PC-9 (cell line): ENCODE measurements around the gene ZNF30. TPM values are rescaled to one million over a fixed set of nuclear protein-coding genes. Genes with fewer than 3 reads are reported as not detected.
A peak's percentile ranks its signal among the peaks of the same experiment; 100 is the strongest.

ENCODE experiments used
- BruUV-seq: library from RNA; stranded (reverse); fragments of 400-500 nt; replicated peaks from 2 replicates; lab custom pipeline; 2021; lab: Mats Ljungman, UMichigan
- CTCF ChIA-PET: fragments of 300-600 bp; sonication (Branson Sonifier 250); formaldehyde crosslinking; loops from one replicate; lab custom pipeline; 2022; ENCODE audit warnings: antibody characterized with exemption; lab: Charles Lee
- POLR2A ChIA-PET: fragments of 300-600 bp; sonication (Branson Sonifier 250); formaldehyde crosslinking; loops from one replicate; lab custom pipeline; 2022; ENCODE audit warnings: antibody characterized with exemption; ENCODE audit not compliant: unreplicated experiment; lab: Charles Lee
- DNase-seq, 2 experiments: peaks; one replicate each; pipeline versions ENCODE4 v3.0.0 to v3.0.0-alpha.2; 2015 to 2022; ENCODE audit warnings: mixed read lengths in 1 of 2
- H2AFZ ChIP-seq: fragments of 200-600 bp; sonication (generic); 2 replicates; pipeline ENCODE4 v1.8.1; 2017; ENCODE audit warnings: antibody characterized with exemption
- H3F3A ChIP-seq: fragments of 200-600 bp; sonication (generic); 2 replicates; pipeline ENCODE4 v1.8.1; 2017; ENCODE audit warnings: antibody characterized with exemption, mild to moderate bottlenecking, low read depth; ENCODE audit not compliant: insufficient read depth
- H3K27ac ChIP-seq: fragments of 200-600 bp; sonication (generic); 2 replicates; pipeline ENCODE4 v1.6.1; 2016; ENCODE audit warnings: mixed run types
- H3K27me3 ChIP-seq: fragments of 200-600 bp; sonication (generic); 2 replicates; pipeline ENCODE4 v1.6.1; 2016; ENCODE audit warnings: low read depth, mixed run types; ENCODE audit not compliant: insufficient read depth
- H3K36me3 ChIP-seq: fragments of 200-600 bp; sonication (generic); 2 replicates; pipeline ENCODE4 v1.6.1; 2016; ENCODE audit warnings: low read depth, mixed run types
- H3K4me1 ChIP-seq: fragments of 200-600 bp; sonication (generic); replicated peaks from 2 replicates; pipeline ENCODE4 v1.6.1; 2016; ENCODE audit warnings: mixed run types; ENCODE audit not compliant: insufficient read depth
- H3K4me2 ChIP-seq: fragments of 200-600 bp; sonication (generic); 2 replicates; pipeline ENCODE4 v1.6.1; 2017; ENCODE audit warnings: mixed run types
- H3K4me3 ChIP-seq: fragments of 200-600 bp; sonication (generic); 2 replicates; pipeline ENCODE4 v1.6.1; 2016; ENCODE audit warnings: mixed run types
- H3K79me2 ChIP-seq: fragments of 200-600 bp; sonication (generic); 2 replicates; pipeline ENCODE4 v1.6.1; 2017; ENCODE audit warnings: low read depth, mixed run types
- H3K9me2 ChIP-seq: fragments of 200-600 bp; sonication (generic); 2 replicates; pipeline ENCODE4 v1.8.1; 2017; ENCODE audit warnings: mild to moderate bottlenecking; ENCODE audit not compliant: insufficient read depth
- H3K9me3 ChIP-seq: fragments of 200-600 bp; sonication (generic); 2 replicates; pipeline ENCODE4 v1.8.1; 2016; ENCODE audit warnings: low read depth; ENCODE audit not compliant: insufficient read depth
- H4K20me1 ChIP-seq: fragments of 200-600 bp; sonication (generic); 2 replicates; pipeline ENCODE4 v1.8.1; 2017; ENCODE audit not compliant: insufficient read depth
- EZH2 ChIP-seq: fragments of 200-600 bp; sonication (generic); IDR thresholded peaks from 2 replicates; pipeline ENCODE4 v1.8.0; 2017; ENCODE audit warnings: antibody characterized with exemption, low read depth
- intact Hi-C: fragments of 100-400 bp; cut with micrococcal nuclease; formaldehyde crosslinking; loops from one replicate; pipeline ENCODE4 v1.10.0; 2022; ENCODE audit not compliant: unreplicated experiment
- total RNA-seq: library from RNA; stranded (reverse); gene quantifications from 2 replicates; pipeline ENCODE4 v1.2.3, GENCODE V29; 2021
- TF ChIP-seq, protein P1 (sequence below): fragments of 200-600 bp; sonication (generic); conservative IDR thresholded peaks from 2 replicates; pipeline ENCODE4 v1.6.1; 2017; ENCODE audit warnings: mixed run types, antibody characterized with exemption, mild to moderate bottlenecking, moderate library complexity

The ZNF30 gene
- total RNA-seq, 1 experiment from 2014 or later, result 1.3 TPM

DNA sequence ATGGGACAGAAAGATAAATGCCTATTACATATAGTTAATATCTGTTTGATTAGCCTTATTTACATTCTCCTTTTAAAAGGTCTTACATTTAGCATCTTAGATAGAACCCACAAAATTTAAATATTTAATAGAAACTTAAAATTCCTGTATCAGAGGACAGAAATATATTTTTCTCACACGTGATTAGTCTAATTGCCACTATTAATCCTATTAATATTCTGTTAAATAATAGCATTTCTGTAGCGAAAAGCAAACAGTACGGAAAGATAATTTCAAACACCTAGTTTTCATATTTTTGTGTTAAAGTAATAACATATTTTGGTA, 380 bp upstream of the ZNF30 start:
- peaks cover 38% of the 10 kb centered on the region for H3K27me3 ChIP-seq
- H3K79me2 ChIP-seq, result no peaks in the 10 kb centered on the region
- no peaks in the 10 kb centered on the region; the same call in 1 of the 2 replicates for H3K4me1 ChIP-seq
- peak overlapping the region; percentile 65 for H3K4me2 ChIP-seq
- no peak for DNase-seq
- POLR2A ChIA-PET, result interaction anchor here (0.6 kb wide), 1 partner anchor 242 kb away, joined by 3 read pairs; no protein-coding TSS in a partner anchor
- CTCF ChIA-PET, result interaction anchor here (0.6 kb wide), 1 partner anchor 782 kb away, joined by 6 read pairs; no protein-coding TSS in a partner anchor
- H4K20me1 ChIP-seq, result no peaks in the 10 kb centered on the region
- no peaks in the 10 kb centered on the region for H3K9me2 ChIP-seq
- no peak for TF ChIP-seq EZH2
- TF ChIP-seq, protein P1, sequence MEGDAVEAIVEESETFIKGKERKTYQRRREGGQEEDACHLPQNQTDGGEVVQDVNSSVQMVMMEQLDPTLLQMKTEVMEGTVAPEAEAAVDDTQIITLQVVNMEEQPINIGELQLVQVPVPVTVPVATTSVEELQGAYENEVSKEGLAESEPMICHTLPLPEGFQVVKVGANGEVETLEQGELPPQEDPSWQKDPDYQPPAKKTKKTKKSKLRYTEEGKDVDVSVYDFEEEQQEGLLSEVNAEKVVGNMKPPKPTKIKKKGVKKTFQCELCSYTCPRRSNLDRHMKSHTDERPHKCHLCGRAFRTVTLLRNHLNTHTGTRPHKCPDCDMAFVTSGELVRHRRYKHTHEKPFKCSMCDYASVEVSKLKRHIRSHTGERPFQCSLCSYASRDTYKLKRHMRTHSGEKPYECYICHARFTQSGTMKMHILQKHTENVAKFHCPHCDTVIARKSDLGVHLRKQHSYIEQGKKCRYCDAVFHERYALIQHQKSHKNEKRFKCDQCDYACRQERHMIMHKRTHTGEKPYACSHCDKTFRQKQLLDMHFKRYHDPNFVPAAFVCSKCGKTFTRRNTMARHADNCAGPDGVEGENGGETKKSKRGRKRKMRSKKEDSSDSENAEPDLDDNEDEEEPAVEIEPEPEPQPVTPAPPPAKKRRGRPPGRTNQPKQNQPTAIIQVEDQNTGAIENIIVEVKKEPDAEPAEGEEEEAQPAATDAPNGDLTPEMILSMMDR, result no peak
- no peaks in the 10 kb centered on the region for H3K36me3 ChIP-seq
- H2AFZ ChIP-seq, result peak overlapping the region; percentile 72; the same call in 1 of the 2 replicates
- no peak overlapping the region for H3K27ac ChIP-seq
- peak overlapping the region; percentile 56; the same call in 1 of the 2 replicates for H3K4me3 ChIP-seq
- no peaks in the 10 kb centered on the region; the same call in 1 of the 2 replicates for H3K9me3 ChIP-seq
- intact Hi-C loops, result no loop called here
- H3F3A ChIP-seq, result 0 out of 2 replicates have a peak, but pooled peaks cover 3% of the 10 kb centered on the region
- BruUV-seq, result no TSS peak

GRCh38 chr19:34932494-34932893, 5.8 kb downstream of the ZNF30 start:
- H3K36me3 ChIP-seq, result no peaks in the 10 kb centered on the region
- H3K4me2 ChIP-seq, result no peak overlapping the region
- H4K20me1 ChIP-seq, result no peaks in the 10 kb centered on the region
- ChIA-PET CTCF (no interaction called here), POLR2A (no interaction called here)
- H3K9me3 ChIP-seq, result no peaks in the 10 kb centered on the region
- BruUV-seq, result no TSS peak
- 0 out of 2 replicates have a peak, but pooled peaks cover 2% of the 10 kb centered on the region for H3F3A ChIP-seq
- H3K4me1 ChIP-seq, result no peaks in the 10 kb centered on the region; the same call in 1 of the 2 replicates
- no peak overlapping the region for H2AFZ ChIP-seq
- H3K79me2 ChIP-seq, result no peaks in the 10 kb centered on the region
- DNase-seq, result no peak
- no peak overlapping the region for H3K27ac ChIP-seq
- H3K4me3 ChIP-seq, result no peak overlapping the region
- intact Hi-C loops, result no loop called here
- H3K27me3 ChIP-seq, result peaks cover 2% of the 10 kb centered on the region
- no peaks in the 10 kb centered on the region for H3K9me2 ChIP-seq
- TF ChIP-seq EZH2, result no peak
- TF ChIP-seq, protein P1, result no peak

GRCh38 chr19:34936184-34936583, 9.5 kb downstream of the ZNF30 start:
- no peaks in the 10 kb centered on the region for H3K27me3 ChIP-seq
- CTCF ChIA-PET, result no interaction called here
- no peaks in the 10 kb centered on the region for H4K20me1 ChIP-seq
- no peaks in the 10 kb centered on the region for H3K4me1 ChIP-seq
- no peak overlapping the region for H3K4me3 ChIP-seq
- no peaks in the 10 kb centered on the region for H3K9me2 ChIP-seq
- H3K79me2 ChIP-seq, result no peaks in the 10 kb centered on the region
- no peak overlapping the region for H3K4me2 ChIP-seq
- BruUV-seq, result no TSS peak
- no peaks in the 10 kb centered on the region for H3K9me3 ChIP-seq
- TF ChIP-seq EZH2, result no peak
- TF ChIP-seq, protein P1, result no peak
- H3F3A ChIP-seq, result no peaks in the 10 kb centered on the region
- no peak for DNase-seq
- H2AFZ ChIP-seq, result no peak overlapping the region
- no peak overlapping the region for H3K27ac ChIP-seq
- intact Hi-C loops, result no loop called here
- no peaks in the 10 kb centered on the region for H3K36me3 ChIP-seq
- POLR2A ChIA-PET, result no interaction called here
